ENCODE results near the gene SNX1.

The SNX1 gene

DNA sequence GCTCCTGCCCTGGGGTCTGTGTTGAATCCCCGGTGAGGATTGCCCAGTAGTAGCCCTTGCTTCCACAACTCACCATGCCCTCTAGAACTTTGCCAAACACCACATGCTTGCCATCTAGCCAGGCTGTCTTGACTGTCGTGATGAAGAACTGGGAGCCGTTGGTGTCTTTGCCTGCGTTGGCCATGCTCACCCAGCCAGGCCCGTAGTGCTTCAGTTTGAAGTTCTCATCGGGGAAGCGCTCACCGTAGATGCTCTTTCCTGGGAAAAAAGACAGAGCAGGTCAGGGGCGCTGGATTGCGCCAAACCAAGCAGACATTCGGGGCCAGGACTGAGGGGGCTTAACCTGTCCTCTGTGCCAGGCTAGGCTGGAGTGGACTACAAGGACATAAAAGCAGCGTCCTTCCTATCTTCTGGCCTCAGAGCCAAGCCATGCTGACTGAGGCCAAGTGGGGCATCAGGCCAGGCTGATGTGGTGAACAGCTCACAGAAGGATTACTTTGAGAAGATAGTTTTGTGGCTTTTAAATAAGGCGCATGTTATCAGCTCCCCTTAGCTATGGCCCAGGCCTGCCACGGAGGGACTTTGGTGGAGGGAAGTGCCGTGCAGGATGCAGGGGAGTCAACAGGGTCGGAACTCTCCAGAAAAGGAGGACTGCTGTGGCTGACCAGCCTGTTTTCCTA is 61.0 kb downstream of the SNX1 start:
- peak overlapping the region; percentile 22; the same call in 1 of the 2 replicates for H3K27ac ChIP-seq
- TF ChIP-seq ZFX (IDR thresholded peaks at IDR 0.05; ENCODE audit: borderline replicate concordance) (no peak), CTCF (IDR thresholded peaks at IDR 0.05) (no peak)

GRCh38 chr15:64157599-64158125 is 61.9 kb downstream of the SNX1 start:
- H3K27ac ChIP-seq = peak overlapping the region; percentile 22
- TF ChIP-seq ZFX (IDR thresholded peaks at IDR 0.05; ENCODE audit: borderline replicate concordance) (no peak), CTCF (IDR thresholded peaks at IDR 0.05) (no peak)

GRCh38 chr15:64158363-64159134 is 62.8 kb downstream of the SNX1 start:
- TF ChIP-seq ZFX (IDR thresholded peaks at IDR 0.05; ENCODE audit: borderline replicate concordance) = no peak
- TF ChIP-seq CTCF (IDR thresholded peaks at IDR 0.05) = no peak
- H3K27ac ChIP-seq = peak overlapping the region; percentile 22; the same call in 1 of the 2 replicates

DNA sequence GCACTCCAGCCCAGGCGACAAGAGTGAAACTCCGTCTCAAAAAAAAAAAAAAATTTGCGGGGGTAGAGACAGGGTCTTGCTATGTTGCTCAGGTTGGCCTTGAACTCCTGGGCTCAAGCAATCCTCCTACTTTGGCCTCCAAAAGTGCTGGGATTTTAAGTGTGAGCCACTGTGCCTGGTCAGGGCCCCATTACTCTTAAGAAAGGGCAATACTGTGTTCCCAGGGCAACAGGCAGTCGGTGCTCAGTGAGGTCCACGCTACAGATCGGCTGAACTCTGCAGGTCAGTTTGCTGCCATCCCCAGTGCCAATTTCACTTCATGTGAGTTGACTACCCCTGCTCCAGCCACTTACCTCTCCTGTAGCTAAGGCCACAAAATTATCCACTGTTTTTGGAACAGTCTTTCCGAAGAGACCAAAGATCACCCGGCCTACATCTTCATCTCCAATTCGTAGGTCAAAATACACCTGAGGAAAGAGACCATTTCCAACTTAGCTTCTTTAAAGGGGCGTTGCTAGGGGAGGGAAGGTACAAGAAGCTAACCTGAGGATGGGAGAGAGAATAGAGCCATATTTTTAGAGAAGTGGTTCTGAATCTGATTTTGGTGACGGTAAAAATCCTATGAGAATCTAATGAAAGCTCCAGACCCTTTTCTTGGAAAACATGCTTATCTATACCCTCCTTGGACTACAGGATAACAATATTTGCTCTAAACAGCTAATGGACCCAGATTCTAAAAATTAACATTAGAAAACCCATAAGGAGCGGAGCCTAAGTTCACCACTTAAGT is 66.1 kb downstream of the SNX1 start:
- TF ChIP-seq ZFX (IDR thresholded peaks at IDR 0.05; ENCODE audit: borderline replicate concordance) (no peak), CTCF (IDR thresholded peaks at IDR 0.05) (no peak)
- H3K27ac ChIP-seq = peak overlapping the region; percentile 86

DNA sequence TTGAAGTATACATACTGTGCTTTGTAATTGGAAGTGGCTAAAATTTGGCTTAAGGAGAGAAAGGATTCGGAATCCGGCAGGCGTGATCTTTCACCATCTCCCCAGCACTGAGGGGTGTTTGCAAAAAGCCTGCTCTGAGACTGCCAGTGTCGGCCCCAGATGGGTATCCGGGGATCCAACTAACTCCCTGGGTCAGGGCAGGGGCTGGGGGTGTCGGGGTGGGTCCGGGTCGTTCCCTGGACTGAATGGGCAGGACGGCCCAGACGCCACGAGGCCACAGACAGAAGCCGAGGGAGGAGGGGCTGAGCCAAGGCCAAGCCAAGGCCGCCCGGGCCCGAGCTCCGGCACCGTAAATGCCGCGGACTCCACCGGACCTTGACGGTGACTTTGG is 66.7 kb downstream of the SNX1 start:
- peak overlapping the region; percentile 86 for H3K27ac ChIP-seq
- TF ChIP-seq ZFX (IDR thresholded peaks at IDR 0.05; ENCODE audit: borderline replicate concordance) (no peak), CTCF (IDR thresholded peaks at IDR 0.05) (no peak)

- H3K27ac ChIP-seq = peak within 1 kb of the TSS; percentile 86
- TF ChIP-seq CTCF (IDR thresholded peaks at IDR 0.05) (peak; percentile 75), ZFX (IDR thresholded peaks at IDR 0.05; ENCODE audit: borderline replicate concordance) (no peak)
These were observed 67.3 kb downstream of the SNX1 start, which contains the start of gene PPIB for GRCh38 chr15:64162869-64163658. Gene PPIB (minus strand): TSS chr15:64163022. CDS start chr15:64162986, 36 bp downstream.

Measured in 22Rv1 (cell line).